IgD-negative memory B cell (primary cell): ENCODE measurements around the gene DCUN1D2. TPM values are rescaled to one million over a fixed set of nuclear protein-coding genes. Genes with fewer than 3 reads are reported as not detected.
A peak's percentile ranks its signal among the peaks of the same experiment; 100 is the strongest.
"Not testable (repeated sequence)": the region's sequence is repeated elsewhere in the genome, so short reads cannot be mapped to it uniquely, and the experiment has no call there.

Experiments used
- H3K27ac Mint-ChIP-seq, 3 donors: one replicate each; pipeline ENCODE4 v1.8.0; 2020 to 2022; ENCODE audit warnings: mild to moderate bottlenecking in 3 of 3, mixed read lengths in 3 of 3, moderate library complexity in 1 of 3
- H3K27me3 Mint-ChIP-seq: one replicate; pipeline ENCODE4 v1.8.0; 2021; ENCODE audit warnings: mixed read lengths
- H3K36me3 Mint-ChIP-seq: one replicate; pipeline ENCODE4 v1.8.0; 2020; ENCODE audit warnings: mild to moderate bottlenecking, mixed read lengths
- H3K4me1 Mint-ChIP-seq, 3 donors: one replicate each; pipeline ENCODE4 v1.8.0; 2020 to 2022; ENCODE audit warnings: mixed read lengths in 3 of 3, mild to moderate bottlenecking in 1 of 3
- H3K4me3 Mint-ChIP-seq, 4 donors: one replicate each; pipeline ENCODE4 v1.8.0; 2020 to 2022; ENCODE audit warnings: mild to moderate bottlenecking in 4 of 4, mixed read lengths in 4 of 4, moderate library complexity in 3 of 4
- H3K9me3 Mint-ChIP-seq, 3 donors: one replicate each; pipeline ENCODE4 v1.8.0; 2020 to 2021; ENCODE audit warnings: mixed read lengths in 3 of 3, mild to moderate bottlenecking in 1 of 3
- polyA plus RNA-seq: library from polyadenylated mRNA; unstranded; fragments of 300-500 nt; fragmentation: Illumina TruSeq; gene quantifications from one replicate; pipeline ENCODE4 v1.2.3, GENCODE V29; 2021

The DCUN1D2 gene
- polyA plus RNA-seq, 1 donor from 2014 or later, result 10.2 TPM

GRCh38 chr13:113489171-113489548 lies 1.4 kb downstream of the DCUN1D2 start:
- Mint-ChIP-seq H3K36me3 (no peaks in the 10 kb centered on the region), H3K4me3 (peak overlapping the region; percentile 82 to 98 (median 91)), H3K4me1 (peaks cover 35 to 49% (median 45%) of the 10 kb centered on the region in 3 donors), H3K27ac (peak overlapping the region in 2 of 3 donors; percentile 16 to 52), H3K9me3 (no peaks in the 10 kb centered on the region), H3K27me3 (no peaks in the 10 kb centered on the region)

DNA sequence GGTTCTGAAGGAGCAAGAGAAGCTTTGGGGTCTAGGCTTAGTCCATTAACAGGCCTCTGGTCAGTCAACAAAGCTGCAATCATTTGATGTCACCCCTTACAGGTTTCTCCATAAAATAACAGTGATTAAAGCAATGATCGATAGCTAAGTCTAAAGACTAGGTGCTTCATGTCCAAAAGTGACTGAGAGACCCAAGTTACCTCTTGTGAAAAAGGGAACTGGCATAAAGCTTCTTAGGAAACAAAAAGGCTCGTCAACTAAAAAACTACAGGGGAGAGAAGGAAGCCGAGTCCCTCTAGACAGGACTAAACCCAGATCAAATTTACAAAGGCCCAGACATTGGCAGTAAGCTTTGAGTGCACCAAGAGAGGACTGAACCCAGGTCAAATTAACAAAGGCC lies 2.2 kb downstream of the DCUN1D2 start:
- no peaks in the 10 kb centered on the region for H3K9me3 Mint-ChIP-seq
- H3K36me3 Mint-ChIP-seq, result no peaks in the 10 kb centered on the region
- H3K4me1 Mint-ChIP-seq, result peaks cover 28 to 42% (median 38%) of the 10 kb centered on the region in 3 donors
- peak overlapping the region in 1 of 3 donors; percentile 13 for H3K27ac Mint-ChIP-seq
- peak overlapping the region in 3 of 4 donors; percentile 13 to 82 (median 68) for H3K4me3 Mint-ChIP-seq
- no peaks in the 10 kb centered on the region for H3K27me3 Mint-ChIP-seq

DNA sequence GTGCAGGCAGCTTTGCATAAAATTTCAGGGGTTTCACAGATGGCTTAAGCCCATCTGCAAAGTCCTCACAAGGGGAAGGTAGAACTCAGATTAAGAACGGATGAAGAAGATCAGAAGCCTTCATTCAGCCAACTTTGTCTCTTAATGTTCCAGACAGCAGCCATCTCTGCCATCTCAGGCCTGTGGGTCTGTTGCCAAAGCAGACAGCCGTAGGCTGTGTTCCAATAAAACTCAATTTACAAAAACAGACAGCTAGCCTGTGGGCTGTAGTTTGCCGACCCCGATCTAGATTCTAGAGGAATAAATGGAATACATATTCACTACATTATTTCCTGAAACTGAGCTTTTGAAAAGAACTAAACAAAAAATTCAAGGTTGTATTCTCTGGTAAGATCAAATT lies 3.8 kb downstream of the DCUN1D2 start:
- H3K9me3 Mint-ChIP-seq, result no peaks in the 10 kb centered on the region
- H3K27me3 Mint-ChIP-seq, result no peaks in the 10 kb centered on the region
- no peak overlapping the region for H3K27ac Mint-ChIP-seq
- peak overlapping the region in 1 of 4 donors; percentile 82 for H3K4me3 Mint-ChIP-seq
- H3K4me1 Mint-ChIP-seq, result peaks cover 20 to 34% (median 33%) of the 10 kb centered on the region in 3 donors
- peaks cover 3% of the 10 kb centered on the region for H3K36me3 Mint-ChIP-seq

GRCh38 chr13:113485545-113485944 lies 5.0 kb downstream of the DCUN1D2 start:
- Mint-ChIP-seq H3K4me3 (no peak overlapping the region), H3K27ac (peak overlapping the region in 1 of 3 donors; percentile 2), H3K4me1 (peaks cover 19 to 32% (median 32%) of the 10 kb centered on the region in 3 donors), H3K36me3 (peaks cover 3% of the 10 kb centered on the region), H3K27me3 (no peaks in the 10 kb centered on the region), H3K9me3 (no peaks in the 10 kb centered on the region)

- H3K27me3 Mint-ChIP-seq, result no peaks in the 10 kb centered on the region
- no peak overlapping the region for H3K27ac Mint-ChIP-seq
- peaks cover 9% of the 10 kb centered on the region for H3K36me3 Mint-ChIP-seq
- no peak overlapping the region for H3K4me3 Mint-ChIP-seq
- H3K4me1 Mint-ChIP-seq, result peaks cover 10 to 24% (median 20%) of the 10 kb centered on the region in 3 donors
- no peaks in the 10 kb centered on the region for H3K9me3 Mint-ChIP-seq
Observed at GRCh38 chr13:113483504-113484293, 6.8 kb downstream of the DCUN1D2 start.

GRCh38 chr13:113483081-113483480 lies 7.4 kb downstream of the DCUN1D2 start:
- Mint-ChIP-seq H3K4me3 (no peak overlapping the region), H3K36me3 (peaks cover 9% of the 10 kb centered on the region), H3K4me1 (peaks cover 4 to 19% (median 14%) of the 10 kb centered on the region in 3 donors), H3K27me3 (no peaks in the 10 kb centered on the region), H3K27ac (no peak overlapping the region), H3K9me3 (no peaks in the 10 kb centered on the region)

- Mint-ChIP-seq H3K9me3 (peaks cover 0 to 2% (median 0%) of the 10 kb centered on the region in 3 donors), H3K27ac (no peak overlapping the region), H3K4me1 (peaks cover 0 to 3% (median 0%) of the 10 kb centered on the region in 3 donors), H3K4me3 (no peak overlapping the region), H3K27me3 (no peaks in the 10 kb centered on the region), H3K36me3 (peaks cover 12% of the 10 kb centered on the region)
Observed at GRCh38 chr13:113479179-113479578, 11.3 kb downstream of the DCUN1D2 start.

DNA sequence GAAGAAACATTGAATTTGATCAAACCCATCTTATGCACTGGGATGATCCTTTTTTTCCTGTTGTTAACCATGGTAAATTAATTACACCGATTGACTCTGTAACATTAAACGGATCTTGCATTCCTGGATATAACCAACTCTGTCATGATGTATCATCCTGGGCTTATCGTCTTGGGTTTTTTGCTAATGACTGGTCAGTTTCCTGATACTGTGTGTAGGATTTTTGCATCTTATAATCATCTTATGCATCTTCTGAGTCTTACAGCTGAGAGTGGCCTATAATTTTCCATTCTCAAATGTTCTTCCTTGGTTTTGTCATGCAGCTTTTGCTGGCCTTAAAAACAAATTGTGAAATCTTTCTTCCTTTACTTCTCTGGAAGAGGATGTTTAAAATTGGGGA lies 12.8 kb downstream of the DCUN1D2 start:
- Mint-ChIP-seq H3K4me3 (no peak overlapping the region), H3K36me3 (peaks cover 12% of the 10 kb centered on the region), H3K4me1 (peaks cover 0 to 1% (median 0%) of the 10 kb centered on the region in 3 donors), H3K27me3 (no peaks in the 10 kb centered on the region), H3K9me3 (peaks cover 0 to 2% (median 0%) of the 10 kb centered on the region in 3 donors), H3K27ac (no peak overlapping the region)

GRCh38 chr13:113476811-113477210 lies 13.7 kb downstream of the DCUN1D2 start:
- no peaks in the 10 kb centered on the region for H3K4me1 Mint-ChIP-seq
- no peak overlapping the region for H3K27ac Mint-ChIP-seq
- no peak overlapping the region for H3K4me3 Mint-ChIP-seq
- no peaks in the 10 kb centered on the region for H3K27me3 Mint-ChIP-seq
- H3K36me3 Mint-ChIP-seq, result peaks cover 9% of the 10 kb centered on the region
- peaks cover 0 to 2% (median 0%) of the 10 kb centered on the region in 3 donors for H3K9me3 Mint-ChIP-seq

DNA sequence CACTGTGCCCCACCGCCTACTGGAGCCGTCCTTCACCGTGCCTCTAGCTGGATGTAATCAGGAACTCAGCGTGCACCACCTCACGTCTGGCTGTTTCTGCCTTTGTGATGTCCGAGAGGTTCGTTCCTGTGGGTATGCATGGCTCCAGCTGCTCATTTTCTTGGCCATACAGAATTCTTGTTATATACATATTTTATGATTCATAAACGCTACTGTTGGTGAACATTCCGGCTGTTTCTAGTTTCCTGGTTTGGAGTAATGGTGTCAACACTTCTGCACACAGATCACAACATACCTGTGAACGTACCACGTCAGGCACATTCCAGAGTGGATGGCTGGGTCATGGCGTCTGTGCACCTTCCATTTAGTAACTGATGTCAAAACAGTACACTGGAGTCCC lies 14.6 kb downstream of the DCUN1D2 start:
- peaks cover 9% of the 10 kb centered on the region for H3K36me3 Mint-ChIP-seq
- H3K27me3 Mint-ChIP-seq, result no peaks in the 10 kb centered on the region
- peaks cover 0 to 2% (median 0%) of the 10 kb centered on the region in 3 donors for H3K9me3 Mint-ChIP-seq
- no peak overlapping the region for H3K27ac Mint-ChIP-seq
- no peak overlapping the region for H3K4me3 Mint-ChIP-seq
- H3K4me1 Mint-ChIP-seq, result no peaks in the 10 kb centered on the region

DNA sequence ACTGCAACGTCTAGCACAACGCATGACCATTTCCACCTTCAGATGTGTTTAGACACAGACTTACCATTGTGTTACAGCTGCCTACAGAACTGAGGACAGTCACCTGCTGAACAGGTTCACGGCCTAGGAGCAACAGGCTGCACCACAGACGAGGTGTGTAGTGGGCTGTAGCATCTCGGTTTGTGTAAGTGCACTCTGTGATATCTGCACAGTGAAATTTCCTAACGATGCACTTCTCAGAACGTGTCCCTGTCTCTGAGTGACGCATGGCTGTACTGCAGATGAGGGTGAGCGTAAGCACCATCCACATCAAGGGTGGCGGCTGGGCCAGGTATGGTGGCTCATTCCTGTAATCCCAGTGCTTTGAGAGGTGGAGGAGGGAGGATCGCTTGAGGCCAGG lies 15.2 kb downstream of the DCUN1D2 start:
- peaks cover 0 to 2% (median 0%) of the 10 kb centered on the region in 3 donors for H3K9me3 Mint-ChIP-seq
- H3K27me3 Mint-ChIP-seq, result no peaks in the 10 kb centered on the region
- H3K27ac Mint-ChIP-seq, result no peak overlapping the region
- no peak overlapping the region for H3K4me3 Mint-ChIP-seq
- H3K36me3 Mint-ChIP-seq, result peaks cover 9% of the 10 kb centered on the region
- no peaks in the 10 kb centered on the region for H3K4me1 Mint-ChIP-seq

- H3K4me3 Mint-ChIP-seq, result peak overlapping the region in 1 of 4 donors; percentile 12
- H3K27me3 Mint-ChIP-seq, result no peaks in the 10 kb centered on the region
- no peaks in the 10 kb centered on the region for H3K4me1 Mint-ChIP-seq
- H3K36me3 Mint-ChIP-seq, result peaks cover 5% of the 10 kb centered on the region
- H3K9me3 Mint-ChIP-seq, result peaks cover 0 to 2% (median 0%) of the 10 kb centered on the region in 3 donors
- H3K27ac Mint-ChIP-seq, result no peak overlapping the region
Observed at GRCh38 chr13:113474179-113474578, 16.3 kb downstream of the DCUN1D2 start.

- Mint-ChIP-seq H3K9me3 (peaks cover 0 to 2% (median 2%) of the 10 kb centered on the region in 3 donors), H3K4me1 (no peaks in the 10 kb centered on the region), H3K36me3 (peaks cover 5% of the 10 kb centered on the region), H3K27me3 (no peaks in the 10 kb centered on the region), H3K4me3 (no peak overlapping the region), H3K27ac (no peak overlapping the region)
Observed at GRCh38 chr13:113472355-113473025, 18.0 kb downstream of the DCUN1D2 start.

- no peaks in the 10 kb centered on the region for H3K27me3 Mint-ChIP-seq
- no peaks in the 10 kb centered on the region for H3K4me1 Mint-ChIP-seq
- peaks cover 0 to 2% (median 2%) of the 10 kb centered on the region in 3 donors for H3K9me3 Mint-ChIP-seq
- no peak overlapping the region for H3K27ac Mint-ChIP-seq
- H3K4me3 Mint-ChIP-seq, result no peak overlapping the region
- peaks cover 5% of the 10 kb centered on the region for H3K36me3 Mint-ChIP-seq
Observed at GRCh38 chr13:113471844-113472243, 18.7 kb downstream of the DCUN1D2 start.

GRCh38 chr13:113470635-113471163 lies 19.8 kb downstream of the DCUN1D2 start:
- H3K4me1 Mint-ChIP-seq, H3K27ac Mint-ChIP-seq, H3K36me3 Mint-ChIP-seq, H3K9me3 Mint-ChIP-seq, H3K27me3 Mint-ChIP-seq, H3K4me3 Mint-ChIP-seq: not testable (repeated sequence)
